ENCODE results near the gene FHDC1.

FHDC1 gene

DNA sequence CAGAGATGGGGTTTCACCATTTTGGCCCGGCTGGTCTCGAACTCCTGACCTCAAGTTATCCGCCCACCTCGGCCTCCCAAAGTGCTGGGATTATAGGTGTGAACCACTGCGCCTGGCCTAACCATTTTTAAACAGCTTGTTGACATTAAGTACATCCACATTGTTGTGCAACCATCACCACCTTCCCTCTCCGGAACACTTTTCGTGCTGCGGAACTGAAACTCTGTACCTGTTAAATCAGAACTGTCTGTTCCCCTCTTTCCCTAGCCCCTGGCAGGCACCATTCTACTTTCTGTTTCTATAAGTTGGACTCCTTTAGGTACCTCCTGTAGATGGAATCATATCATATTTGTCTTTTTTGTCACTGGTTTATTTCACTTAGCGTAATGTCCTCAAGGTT lies 9.5 kb downstream of the FHDC1 start:
- no peaks in the 10 kb centered on the region for H4K20me1 ChIP-seq (ENCODE audit: low read depth, low read length)
- H3K9ac ChIP-seq (ENCODE audit: low read length) = no peak overlapping the region
- H3K4me2 ChIP-seq (ENCODE audit: low read depth, low read length, poor library complexity, severe bottlenecking) = no peak overlapping the region
- H3K27ac ChIP-seq (ENCODE audit: low read depth, low read length) = no peak overlapping the region
- H3K79me2 ChIP-seq (ENCODE audit: insufficient read depth, low read length) = no peaks in the 10 kb centered on the region
- TF ChIP-seq EZH2phosphoT487 (conservative IDR thresholded peaks at IDR 0.05; ENCODE audit: low read length) (no peak), CTCF (IDR thresholded peaks at IDR 0.05; ENCODE audit: insufficient read depth, low read length, poor library complexity, severe bottlenecking) (no peak)
- no peaks in the 10 kb centered on the region for H3K36me3 ChIP-seq (ENCODE audit: low read length)
- H3K9me2 ChIP-seq (replicated peaks; ENCODE audit: insufficient read depth, low read length) = no peaks in the 10 kb centered on the region
- H2AFZ ChIP-seq (ENCODE audit: low read depth, low read length, severe bottlenecking) = no peak overlapping the region
- H3K27me3 ChIP-seq (ENCODE audit: low read length) = no peaks in the 10 kb centered on the region
- H3K9me3 ChIP-seq (ENCODE audit: insufficient read depth, low read length) = no peaks in the 10 kb centered on the region
- no peak overlapping the region for H3K4me3 ChIP-seq (ENCODE audit: insufficient read depth, low read length, poor library complexity, severe bottlenecking)
- no peaks in the 10 kb centered on the region for H3F3A ChIP-seq (ENCODE audit: insufficient read depth)

DNA sequence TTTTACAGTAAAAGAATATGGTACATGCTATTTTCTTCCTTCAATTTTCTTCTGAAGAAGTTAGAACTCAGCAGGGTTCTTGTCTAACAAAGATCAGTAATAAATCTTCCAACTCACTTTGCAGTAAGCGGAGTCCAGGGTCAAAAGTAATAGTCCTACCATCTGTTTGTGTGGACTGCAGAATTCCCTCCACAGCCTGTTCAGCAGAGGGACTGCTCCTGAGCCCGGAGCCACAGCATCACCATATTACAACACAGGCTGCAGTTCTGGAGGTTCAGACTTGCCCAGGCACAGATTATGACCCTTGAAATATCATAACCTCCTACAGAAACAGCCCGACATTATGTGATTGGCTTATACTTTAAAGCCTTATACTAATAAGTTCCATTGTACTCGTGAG lies 10.3 kb downstream of the FHDC1 start:
- Histone ChIP-seq H3K4me3 (ENCODE audit: insufficient read depth, low read length, poor library complexity, severe bottlenecking) (no peak overlapping the region), H3K27ac (ENCODE audit: low read depth, low read length) (no peak overlapping the region), H3K36me3 (ENCODE audit: low read length) (no peaks in the 10 kb centered on the region), H3K9me2 (replicated peaks; ENCODE audit: insufficient read depth, low read length) (no peaks in the 10 kb centered on the region), H3F3A (ENCODE audit: insufficient read depth) (no peaks in the 10 kb centered on the region), H3K9ac (ENCODE audit: low read length) (no peak overlapping the region), H4K20me1 (ENCODE audit: low read depth, low read length) (no peaks in the 10 kb centered on the region), H2AFZ (ENCODE audit: low read depth, low read length, severe bottlenecking) (no peak overlapping the region), H3K4me2 (ENCODE audit: low read depth, low read length, poor library complexity, severe bottlenecking) (no peak overlapping the region), H3K9me3 (ENCODE audit: insufficient read depth, low read length) (no peaks in the 10 kb centered on the region), H3K27me3 (ENCODE audit: low read length) (no peaks in the 10 kb centered on the region), H3K79me2 (ENCODE audit: insufficient read depth, low read length) (no peaks in the 10 kb centered on the region)
- TF ChIP-seq EZH2phosphoT487 (conservative IDR thresholded peaks at IDR 0.05; ENCODE audit: low read length) (no peak), CTCF (IDR thresholded peaks at IDR 0.05; ENCODE audit: insufficient read depth, low read length, poor library complexity, severe bottlenecking) (no peak)

GRCh38 chr4:152947311-152947710 lies 11.2 kb downstream of the FHDC1 start:
- no peaks in the 10 kb centered on the region for H3K9me2 ChIP-seq (replicated peaks; ENCODE audit: insufficient read depth, low read length)
- no peaks in the 10 kb centered on the region for H4K20me1 ChIP-seq (ENCODE audit: low read depth, low read length)
- no peak overlapping the region for H3K27ac ChIP-seq (ENCODE audit: low read depth, low read length)
- no peaks in the 10 kb centered on the region for H3K9me3 ChIP-seq (ENCODE audit: insufficient read depth, low read length)
- H2AFZ ChIP-seq (ENCODE audit: low read depth, low read length, severe bottlenecking) = no peak overlapping the region
- no peak overlapping the region for H3K9ac ChIP-seq (ENCODE audit: low read length)
- no peaks in the 10 kb centered on the region for H3K79me2 ChIP-seq (ENCODE audit: insufficient read depth, low read length)
- no peaks in the 10 kb centered on the region for H3K27me3 ChIP-seq (ENCODE audit: low read length)
- no peak overlapping the region for H3K4me3 ChIP-seq (ENCODE audit: insufficient read depth, low read length, poor library complexity, severe bottlenecking)
- no peaks in the 10 kb centered on the region for H3K36me3 ChIP-seq (ENCODE audit: low read length)
- H3F3A ChIP-seq (ENCODE audit: insufficient read depth) = no peaks in the 10 kb centered on the region
- TF ChIP-seq CTCF (IDR thresholded peaks at IDR 0.05; ENCODE audit: insufficient read depth, low read length, poor library complexity, severe bottlenecking) = no peak
- TF ChIP-seq EZH2phosphoT487 (conservative IDR thresholded peaks at IDR 0.05; ENCODE audit: low read length) = no peak
- H3K4me2 ChIP-seq (ENCODE audit: low read depth, low read length, poor library complexity, severe bottlenecking) = no peak overlapping the region

GRCh38 chr4:152949930-152950329 lies 13.8 kb downstream of the FHDC1 start:
- H3K4me3 ChIP-seq (ENCODE audit: insufficient read depth, low read length, poor library complexity, severe bottlenecking) = no peak overlapping the region
- no peaks in the 10 kb centered on the region for H3K36me3 ChIP-seq (ENCODE audit: low read length)
- H3K4me2 ChIP-seq (ENCODE audit: low read depth, low read length, poor library complexity, severe bottlenecking) = no peak overlapping the region
- no peaks in the 10 kb centered on the region for H3K27me3 ChIP-seq (ENCODE audit: low read length)
- H3K27ac ChIP-seq (ENCODE audit: low read depth, low read length) = no peak overlapping the region
- no peaks in the 10 kb centered on the region for H3F3A ChIP-seq (ENCODE audit: insufficient read depth)
- H4K20me1 ChIP-seq (ENCODE audit: low read depth, low read length) = no peaks in the 10 kb centered on the region
- no peaks in the 10 kb centered on the region for H3K9me3 ChIP-seq (ENCODE audit: insufficient read depth, low read length)
- TF ChIP-seq EZH2phosphoT487 (conservative IDR thresholded peaks at IDR 0.05; ENCODE audit: low read length) = no peak
- no peak for TF ChIP-seq CTCF (IDR thresholded peaks at IDR 0.05; ENCODE audit: insufficient read depth, low read length, poor library complexity, severe bottlenecking)
- H2AFZ ChIP-seq (ENCODE audit: low read depth, low read length, severe bottlenecking) = no peak overlapping the region
- H3K79me2 ChIP-seq (ENCODE audit: insufficient read depth, low read length) = no peaks in the 10 kb centered on the region
- no peaks in the 10 kb centered on the region for H3K9me2 ChIP-seq (replicated peaks; ENCODE audit: insufficient read depth, low read length)
- no peak overlapping the region for H3K9ac ChIP-seq (ENCODE audit: low read length)
